Measurements from ENCODE around the gene GATAD2B. TPM values are rescaled to one million over a fixed set of nuclear protein-coding genes. Genes with fewer than 3 reads are reported as not detected.

GATAD2B gene
- total and polyA plus RNA-seq, 7 donors: 3.4 to 53.1 (median 34.8) TPM

DNA sequence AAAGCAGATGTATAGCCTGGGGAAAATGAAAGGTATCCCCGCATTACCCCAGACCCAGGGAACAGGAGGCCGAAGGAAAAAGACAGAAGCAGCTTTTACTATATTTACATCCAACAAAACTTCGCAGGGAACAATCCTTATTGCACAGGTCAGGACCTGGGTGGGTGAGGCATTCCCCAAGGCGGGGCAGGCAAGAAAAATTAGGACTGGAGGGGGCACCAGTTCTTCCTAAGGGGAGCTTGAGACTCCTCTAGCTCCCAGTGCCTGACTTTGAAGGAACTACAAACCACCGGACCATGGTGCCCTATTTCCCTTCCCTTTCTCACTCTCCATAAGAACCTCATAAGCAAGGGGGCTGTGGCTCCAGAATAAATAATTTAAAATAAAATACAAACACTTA lies 6.7 kb upstream of the GATAD2B start:
- H3K9me3 ChIP-seq: no peaks in the 10 kb centered on the region
- H3K27ac ChIP-seq: no peak overlapping the region
- H3K4me3 ChIP-seq: no peak overlapping the region
- ATAC-seq (no peak), DNase-seq (no peak)
- no peaks in the 10 kb centered on the region for H3K27me3 ChIP-seq (ENCODE audit: insufficient read depth in 3 of 3, low read length in 2 of 3)
- 87 to 91% (median 88%) methylated on average over 5 of the region's 5 CpGs for WGBS, 3 donors
- no peaks in the 10 kb centered on the region for H3K4me1 ChIP-seq
- peaks cover 10 to 57% of the 10 kb centered on the region in 2 donors for H3K36me3 ChIP-seq (ENCODE audit: insufficient read depth in 1 of 2, low read depth in 1 of 2)
- intact Hi-C loops (cut with DNase I): no loop called here
- TF ChIP-seq, protein P1, sequence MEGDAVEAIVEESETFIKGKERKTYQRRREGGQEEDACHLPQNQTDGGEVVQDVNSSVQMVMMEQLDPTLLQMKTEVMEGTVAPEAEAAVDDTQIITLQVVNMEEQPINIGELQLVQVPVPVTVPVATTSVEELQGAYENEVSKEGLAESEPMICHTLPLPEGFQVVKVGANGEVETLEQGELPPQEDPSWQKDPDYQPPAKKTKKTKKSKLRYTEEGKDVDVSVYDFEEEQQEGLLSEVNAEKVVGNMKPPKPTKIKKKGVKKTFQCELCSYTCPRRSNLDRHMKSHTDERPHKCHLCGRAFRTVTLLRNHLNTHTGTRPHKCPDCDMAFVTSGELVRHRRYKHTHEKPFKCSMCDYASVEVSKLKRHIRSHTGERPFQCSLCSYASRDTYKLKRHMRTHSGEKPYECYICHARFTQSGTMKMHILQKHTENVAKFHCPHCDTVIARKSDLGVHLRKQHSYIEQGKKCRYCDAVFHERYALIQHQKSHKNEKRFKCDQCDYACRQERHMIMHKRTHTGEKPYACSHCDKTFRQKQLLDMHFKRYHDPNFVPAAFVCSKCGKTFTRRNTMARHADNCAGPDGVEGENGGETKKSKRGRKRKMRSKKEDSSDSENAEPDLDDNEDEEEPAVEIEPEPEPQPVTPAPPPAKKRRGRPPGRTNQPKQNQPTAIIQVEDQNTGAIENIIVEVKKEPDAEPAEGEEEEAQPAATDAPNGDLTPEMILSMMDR (IDR thresholded peaks at IDR 0.05): no peak

DNA sequence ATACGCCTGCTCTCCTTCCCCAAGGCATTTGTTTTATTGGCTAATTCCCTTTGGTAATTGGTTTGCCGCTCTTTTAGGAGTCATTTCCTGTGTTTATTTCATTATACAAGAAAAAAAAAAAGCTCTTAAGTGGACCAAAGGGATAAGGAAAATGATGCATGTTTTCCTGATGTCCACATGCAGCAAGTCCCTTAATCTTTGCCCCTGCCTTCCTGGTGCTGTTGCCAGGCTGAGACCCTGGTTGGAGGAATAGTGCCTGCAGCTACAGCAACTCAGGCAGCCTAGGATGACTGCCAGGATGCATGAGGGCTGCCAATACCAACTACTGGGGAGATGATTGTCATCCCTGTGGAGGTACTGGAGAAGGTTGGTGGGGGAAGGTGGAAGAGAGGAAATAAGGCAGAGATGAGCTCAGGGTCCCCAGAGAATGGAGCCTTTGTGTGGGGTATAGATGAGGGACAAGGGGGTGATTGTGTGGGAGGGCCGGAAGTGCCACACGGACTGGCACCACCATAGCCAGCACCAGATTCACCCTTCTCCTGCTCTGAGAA lies 6.1 kb upstream of the GATAD2B start:
- H3K27ac ChIP-seq: no peak overlapping the region

DNA sequence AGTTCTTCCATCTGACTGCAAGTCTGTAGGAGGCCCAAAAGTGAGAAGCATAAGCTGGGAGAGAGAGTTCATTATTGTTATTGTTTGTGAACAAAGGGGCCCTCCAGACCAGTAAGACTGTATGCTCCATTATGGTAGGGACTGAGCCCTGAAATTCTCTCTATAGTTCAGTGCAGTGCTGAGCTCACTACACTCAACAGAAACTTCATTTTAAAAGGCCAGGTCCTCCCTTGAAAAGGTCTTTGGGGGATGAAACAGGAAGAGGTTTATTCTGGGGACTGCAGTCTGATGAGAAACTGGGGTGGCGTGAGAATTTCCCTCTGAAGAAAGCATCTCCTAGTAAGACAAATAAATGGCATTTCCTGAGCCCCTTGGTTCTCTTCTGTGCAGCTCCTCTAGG lies 5.5 kb upstream of the GATAD2B start:
- DNase-seq (no peak), ATAC-seq (no peak)
- Histone ChIP-seq H3K9me3 (no peaks in the 10 kb centered on the region), H3K27me3 (ENCODE audit: insufficient read depth in 3 of 3, low read length in 2 of 3) (no peaks in the 10 kb centered on the region), H3K4me3 (no peak overlapping the region), H3K4me1 (no peaks in the 10 kb centered on the region), H3K27ac (no peak overlapping the region), H3K36me3 (ENCODE audit: insufficient read depth in 1 of 2, low read depth in 1 of 2) (peaks cover 10 to 45% of the 10 kb centered on the region in 2 donors)
- WGBS, 3 donors: 74 to 92% (median 77%) methylated on average over 1 of the region's 1 CpG
- TF ChIP-seq, protein P1 (IDR thresholded peaks at IDR 0.05): no peak
- intact Hi-C loops (cut with DNase I): no loop called here

More for the DNA sequence above, 6.1 kb upstream of the GATAD2B start:
- TF ChIP-seq, protein P1 (IDR thresholded peaks at IDR 0.05): no peak
- Histone ChIP-seq H3K4me3 (no peak overlapping the region), H3K9me3 (no peaks in the 10 kb centered on the region), H3K27me3 (ENCODE audit: insufficient read depth in 3 of 3, low read length in 2 of 3) (no peaks in the 10 kb centered on the region), H3K36me3 (ENCODE audit: insufficient read depth in 1 of 2, low read depth in 1 of 2) (peaks cover 10 to 52% of the 10 kb centered on the region in 2 donors), H3K4me1 (no peaks in the 10 kb centered on the region)
- intact Hi-C loops (cut with DNase I): no loop called here
- WGBS, 3 donors: 45 to 65% (median 58%) methylated on average over 4 of the region's 4 CpGs
- ATAC-seq: no peak
- DNase-seq: no peak

DNA sequence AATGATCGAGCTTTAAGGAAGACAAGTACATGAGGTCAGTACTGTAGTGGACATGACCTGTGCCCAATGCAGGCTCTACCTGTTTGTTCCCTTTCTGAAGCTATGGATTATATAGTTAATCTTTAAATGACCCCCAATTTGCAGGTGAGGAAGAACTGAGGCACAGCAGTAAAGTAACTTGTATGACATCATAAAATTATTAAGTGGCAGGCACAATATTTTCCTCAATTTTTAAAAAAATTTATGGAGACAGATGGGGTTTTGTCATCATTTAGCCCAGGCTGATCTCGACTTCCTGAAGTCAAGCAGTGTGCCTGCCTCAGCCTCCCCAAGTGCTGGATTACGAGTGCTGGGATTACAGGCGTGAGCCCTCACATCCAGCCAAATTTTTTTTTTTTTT lies 3.6 kb upstream of the GATAD2B start:
- no peaks in the 10 kb centered on the region for H3K9me3 ChIP-seq
- WGBS, 3 donors: 65 to 87% (median 83%) methylated on average over 4 of the region's 4 CpGs
- intact Hi-C loops (cut with DNase I): no loop called here
- peaks cover 4 to 27% of the 10 kb centered on the region in 2 donors for H3K36me3 ChIP-seq (ENCODE audit: insufficient read depth in 1 of 2, low read depth in 1 of 2)
- H3K4me3 ChIP-seq: no peak overlapping the region
- peaks cover 3% of the 10 kb centered on the region for H3K4me1 ChIP-seq
- no peaks in the 10 kb centered on the region for H3K27me3 ChIP-seq (ENCODE audit: insufficient read depth in 3 of 3, low read length in 2 of 3)
- H3K27ac ChIP-seq: no peak overlapping the region
- TF ChIP-seq, protein P1 (IDR thresholded peaks at IDR 0.05): no peak
- DNase-seq (no peak), ATAC-seq (no peak)

Data from psoas muscle (tissue), 8 donors.